NCI-H2227 treated with DMSO at 0.1 percent for 48 hours (cell line): ENCODE data around the gene C1QTNF3.
A peak's percentile ranks its signal among the peaks of the same experiment; 100 is the strongest.
"Not testable (repeated sequence)": the region's sequence is repeated elsewhere in the genome, so short reads cannot be mapped to it uniquely, and the experiment has no call there.

ENCODE experiments used
- DNase-seq: peaks from one replicate; lab custom pipeline; 2025; lab: John Stamatoyannopoulos, UW

C1QTNF3 gene

GRCh38 chr5:34021334-34021733 is 21.7 kb downstream of the C1QTNF3 start:
- no peak for DNase-seq

DNA sequence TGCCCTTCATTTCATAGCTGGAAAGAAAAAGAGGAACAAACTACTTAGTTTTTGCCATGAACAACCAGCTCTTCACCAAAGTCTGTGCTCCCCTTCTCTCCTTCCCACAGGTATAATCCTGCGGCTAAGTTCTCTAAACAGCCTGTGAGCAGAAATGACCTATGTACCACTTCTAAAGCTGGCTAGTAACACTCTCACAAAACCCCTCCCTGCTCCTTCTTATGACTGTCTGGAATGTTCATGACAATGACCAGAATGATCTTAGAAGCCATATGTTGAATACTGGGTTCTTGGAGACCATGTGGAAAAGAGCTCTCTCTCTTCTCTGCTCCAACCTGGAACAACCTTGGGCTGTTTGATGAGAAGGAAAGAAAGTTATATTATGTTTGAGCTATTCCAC is 22.3 kb downstream of the C1QTNF3 start:
- no peak for DNase-seq

DNA sequence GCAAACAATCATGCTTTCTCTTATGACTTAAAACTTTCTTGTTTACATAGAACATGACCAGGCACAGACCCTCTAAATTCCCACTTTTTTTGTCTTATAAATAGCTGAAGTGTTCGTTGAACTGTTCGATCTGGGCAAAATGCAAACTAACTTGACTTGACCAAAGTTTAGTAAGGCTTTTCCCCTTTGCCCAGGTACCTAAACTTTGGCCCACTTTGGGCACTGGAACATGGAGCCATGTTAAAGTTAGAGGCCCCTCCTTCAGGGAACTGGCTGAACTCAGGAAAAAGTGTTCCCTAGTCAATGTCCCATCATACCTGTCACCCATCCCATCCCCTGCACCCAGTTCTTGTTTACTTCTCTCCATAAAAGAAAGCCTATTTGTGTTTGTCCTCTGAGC is 25.8 kb downstream of the C1QTNF3 start:
- DNase-seq: no peak

DNA sequence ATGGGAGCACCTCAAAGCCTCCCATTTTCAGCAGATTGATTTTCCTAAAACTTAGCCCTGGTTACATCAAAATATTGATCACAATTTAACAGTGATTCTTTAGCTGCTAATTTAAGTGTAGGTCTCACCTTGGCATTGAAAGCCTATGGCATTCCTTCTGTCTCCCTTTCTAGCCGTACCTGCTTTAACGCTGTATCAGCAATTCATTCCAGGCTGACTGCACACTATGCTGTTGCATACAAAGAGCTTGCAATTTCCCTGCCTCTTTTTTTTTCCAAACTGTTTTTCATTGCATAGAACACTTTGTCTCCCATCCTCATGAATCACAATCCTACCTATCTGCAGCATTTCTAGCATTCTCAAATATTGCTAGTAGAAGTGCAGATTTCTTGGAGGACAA is 26.3 kb downstream of the C1QTNF3 start:
- no peak for DNase-seq

- DNase-seq: no peak
Observed at GRCh38 chr5:34016222-34016621, 26.8 kb downstream of the C1QTNF3 start.

DNA sequence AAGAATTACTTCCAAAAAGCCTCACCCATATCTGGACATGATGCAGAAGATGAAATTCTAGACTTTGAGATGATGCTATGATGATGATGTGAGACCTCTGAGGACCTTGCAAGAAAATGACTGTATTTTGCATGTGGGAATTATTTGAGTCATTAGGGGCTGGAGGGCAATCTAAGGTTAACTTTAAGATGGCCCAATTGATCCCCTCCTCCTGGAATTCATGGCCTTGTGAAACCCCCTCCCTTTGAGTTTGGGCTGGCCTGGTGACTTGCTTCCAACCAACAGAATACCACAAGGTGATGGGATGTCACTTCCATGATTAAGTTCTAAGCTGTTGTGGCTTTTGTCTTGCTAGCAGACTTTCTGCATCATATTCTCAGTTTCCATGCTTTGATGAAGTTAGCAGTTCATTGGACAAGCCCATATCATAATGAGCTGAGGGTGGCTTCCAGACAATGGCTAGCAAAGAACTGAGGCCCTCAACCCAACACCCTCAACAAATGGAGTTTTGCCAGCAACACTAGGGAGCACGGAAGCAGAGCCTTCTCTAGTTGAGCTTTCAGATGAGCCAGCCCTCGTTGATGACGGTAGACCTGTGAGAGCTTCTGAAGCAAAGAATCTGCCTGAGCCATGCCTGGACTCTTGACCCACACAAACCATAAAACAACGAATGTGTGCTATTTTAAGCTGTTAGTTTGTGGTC is 27.7 kb downstream of the C1QTNF3 start:
- no peak for DNase-seq

- DNase-seq: no peak
Observed at GRCh38 chr5:34014626-34015025, 28.4 kb downstream of the C1QTNF3 start.

GRCh38 chr5:34013547-34013946 is 29.5 kb downstream of the C1QTNF3 start:
- no peak for DNase-seq

GRCh38 chr5:34012791-34013190 is 30.2 kb downstream of the C1QTNF3 start:
- DNase-seq: no peak

- DNase-seq: no peak
Observed at GRCh38 chr5:34011536-34011935, 31.5 kb downstream of the C1QTNF3 start.

DNA sequence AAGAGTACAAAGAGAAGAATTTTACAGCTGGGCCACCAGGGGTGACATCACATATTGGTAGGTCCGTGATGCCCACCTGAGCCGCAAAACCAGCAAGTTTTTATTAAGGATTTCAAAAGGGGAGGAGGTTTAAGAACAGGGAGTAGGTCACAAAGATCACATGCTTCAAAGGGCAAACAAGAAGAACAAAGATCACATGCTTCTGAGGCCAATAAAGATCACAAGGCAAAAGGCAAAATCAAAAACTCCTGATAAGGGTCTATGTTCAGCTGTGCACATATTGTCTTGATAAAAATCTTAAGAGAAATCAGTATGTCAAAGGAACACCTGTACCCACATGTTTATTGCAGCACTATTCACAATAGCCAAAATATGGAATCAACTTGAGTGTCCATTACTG is 32.9 kb downstream of the C1QTNF3 start:
- not testable (repeated sequence) for DNase-seq

DNA sequence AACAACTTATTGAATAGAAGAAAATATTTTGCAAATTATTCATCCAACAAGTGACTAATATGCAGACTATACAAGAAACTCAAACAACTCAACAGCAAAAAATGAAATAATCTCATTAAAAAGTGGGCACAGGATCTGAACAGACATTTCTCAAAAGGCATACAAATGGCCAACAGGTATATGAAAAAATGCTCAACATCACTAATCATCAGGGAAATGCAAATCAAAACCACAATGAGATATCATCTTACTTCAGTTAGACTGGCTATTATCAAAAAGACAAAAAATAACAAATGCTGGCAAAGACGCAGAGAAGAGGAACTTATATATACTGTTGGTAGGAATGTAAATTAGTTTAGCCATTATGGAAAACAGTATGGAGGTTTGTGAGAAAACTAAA is 33.4 kb downstream of the C1QTNF3 start:
- DNase-seq: no peak

DNA sequence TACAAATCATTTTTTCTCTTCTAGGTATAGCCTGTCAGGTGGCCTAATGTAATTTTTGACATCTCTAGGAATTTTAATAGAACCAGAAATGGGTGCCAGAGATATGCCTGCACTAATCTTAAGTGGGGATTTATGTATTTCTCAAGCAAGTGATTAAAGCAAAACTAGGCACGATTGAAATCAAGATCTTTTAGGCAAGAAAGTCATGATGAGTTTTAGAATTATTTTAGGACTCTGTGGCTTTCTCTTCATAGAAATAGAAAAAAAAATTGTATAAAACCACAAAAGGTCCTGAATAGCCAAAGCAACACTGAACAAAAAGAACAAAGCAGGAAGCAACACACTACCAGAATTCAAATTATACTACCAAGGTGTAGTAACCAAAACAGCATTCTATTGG is 34.2 kb downstream of the C1QTNF3 start:
- DNase-seq: peak; percentile 79

GRCh38 chr5:34007621-34008600 is 35.1 kb downstream of the C1QTNF3 start, which contains the start of gene AMACR:
AMACR (minus strand) TSS chr5:34008050; CDS start chr5:34008019, 31 bp downstream.
- DNase-seq: peak; percentile 98

GRCh38 chr5:34007201-34007620 is 35.8 kb downstream of the C1QTNF3 start:
- DNase-seq: peak; percentile 58

DNA sequence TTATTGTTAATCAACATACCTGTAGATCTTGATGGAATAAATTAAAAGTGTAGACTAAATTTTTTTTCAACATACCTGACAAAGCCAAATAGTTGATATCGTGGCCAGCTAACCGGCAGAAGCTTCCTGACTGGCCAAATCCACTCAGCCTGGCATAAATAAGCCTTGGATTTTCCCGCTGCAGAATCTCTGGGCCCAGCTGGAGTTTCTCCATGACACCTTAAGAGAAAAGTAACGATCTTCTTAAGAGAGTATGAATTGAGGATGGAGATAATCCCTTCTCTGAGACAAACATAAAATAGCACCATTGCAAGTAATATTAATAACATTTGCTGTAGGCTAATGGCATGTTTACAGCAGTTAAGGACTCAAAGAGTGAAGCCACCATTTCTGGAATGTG is 37.3 kb downstream of the C1QTNF3 start:
- no peak for DNase-seq

DNA sequence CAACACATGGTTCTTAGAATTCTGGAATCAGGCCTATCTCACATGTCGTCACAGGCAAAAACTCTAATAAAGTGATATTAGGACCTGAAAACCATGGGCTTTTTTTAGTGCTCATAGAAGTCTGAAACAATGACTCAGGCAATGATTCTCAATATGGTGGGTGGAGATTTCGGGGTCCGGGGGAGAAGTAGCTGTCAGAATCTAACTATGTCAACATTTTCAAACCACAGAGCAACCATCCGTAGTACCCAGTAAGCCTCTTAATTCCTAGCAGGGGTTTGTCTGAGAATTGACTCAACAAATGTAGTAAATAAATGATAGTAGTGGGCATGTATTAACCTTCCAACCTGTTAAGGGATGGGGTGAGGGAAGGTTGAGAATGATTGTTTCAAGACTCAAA is 37.8 kb downstream of the C1QTNF3 start:
- no peak for DNase-seq

DNA sequence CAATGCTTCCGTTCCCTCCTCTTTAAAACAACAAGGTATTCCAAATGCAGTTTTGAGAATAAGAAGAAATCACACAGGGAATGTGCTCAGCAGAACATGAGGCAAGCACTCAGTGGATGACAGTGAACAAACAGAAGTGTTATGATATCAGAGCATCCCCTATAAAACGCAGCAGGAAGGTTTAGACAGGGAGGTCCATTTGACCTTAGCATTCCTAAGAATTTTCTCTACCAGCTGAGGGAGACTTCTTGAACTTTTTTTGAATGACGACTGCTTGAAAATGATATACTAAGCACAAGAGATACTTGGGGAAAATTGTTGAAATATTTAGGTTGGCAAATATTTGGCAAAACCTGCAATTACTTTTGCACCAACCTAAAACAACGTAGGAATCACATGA is 39.1 kb downstream of the C1QTNF3 start:
- no peak for DNase-seq

DNA sequence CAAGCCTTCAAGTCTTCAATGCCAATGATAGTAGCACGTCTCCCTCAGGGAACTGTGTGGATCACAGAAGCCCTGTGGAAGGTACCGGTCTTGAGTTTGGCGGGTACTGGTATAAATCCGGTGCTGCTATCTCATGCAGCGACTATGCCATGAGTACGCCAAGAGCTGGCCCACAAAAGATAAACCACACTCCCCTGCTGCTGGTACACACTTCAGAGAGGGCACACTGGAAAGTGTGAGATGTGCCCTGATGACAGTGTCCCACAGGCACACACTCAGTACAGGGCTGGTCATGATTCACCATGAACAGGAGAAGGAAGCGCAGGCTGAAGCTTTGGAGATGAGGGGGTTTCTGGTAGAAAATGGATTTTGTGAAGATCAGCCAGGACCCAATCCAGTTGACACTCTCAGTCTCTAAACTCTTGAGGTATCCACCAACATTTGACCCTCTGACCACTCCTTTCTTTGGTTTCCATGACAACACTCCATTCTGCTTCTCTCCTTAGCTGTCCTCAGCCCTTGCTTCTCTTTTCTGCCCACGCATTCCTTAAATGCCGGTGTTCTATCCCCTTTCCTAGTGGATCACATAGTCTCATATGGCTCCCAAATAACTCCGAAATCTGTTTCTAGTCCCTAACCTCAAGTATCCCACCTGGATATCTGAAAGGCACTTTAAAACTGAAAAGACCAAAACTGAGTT is 40.2 kb downstream of the C1QTNF3 start:
- no peak for DNase-seq

GRCh38 chr5:34001241-34001841 is 41.7 kb downstream of the C1QTNF3 start:
- peak; percentile 86 for DNase-seq

GRCh38 chr5:33999978-34000377 is 43.0 kb downstream of the C1QTNF3 start:
- DNase-seq: no peak
